ENCODE results near the gene RAPH1. TPM values are rescaled to one million over a fixed set of nuclear protein-coding genes. Genes with fewer than 3 reads are reported as not detected.

RAPH1 gene
- total and polyA plus RNA-seq, 9 of the 15 experiments (the other 6 are each of a cell fraction or from before 2014, with no cell fraction given): 0.07 to 0.71 (median 0.27) TPM

DNA sequence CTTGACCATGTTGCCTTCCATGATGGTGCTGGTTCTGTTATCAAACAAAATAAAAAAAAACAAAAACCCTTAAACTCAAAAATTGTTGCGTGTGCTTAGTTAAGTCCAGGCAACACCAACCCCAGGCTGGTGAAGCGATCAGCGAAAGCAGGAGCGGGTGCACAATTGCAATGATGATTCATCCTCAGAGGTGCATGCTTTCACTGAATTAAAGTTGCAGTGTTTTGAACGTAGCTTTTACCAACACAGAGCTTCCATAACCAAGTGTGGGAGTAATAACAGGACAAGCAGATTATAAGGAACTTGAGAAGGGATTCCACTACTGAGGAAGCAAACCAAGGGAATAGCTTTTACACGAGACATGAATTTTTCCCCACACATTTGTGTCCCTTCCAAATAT, 39.7 kb upstream of the RAPH1 start:
- ChIA-PET CTCF (ENCODE audit: low intra/inter-chr PET ratio) (no interaction called here), POLR2A (no interaction called here)
- Histone ChIP-seq H3K36me3 (ENCODE audit: control insufficient read depth, insufficient read depth, low read length) (no peaks in the 10 kb centered on the region), H3K4me3 (no peak overlapping the region), H2AFZ (ENCODE audit: low read depth, low read length) (no peak overlapping the region), H3K27me3 (ENCODE audit: control insufficient read depth in 2 of 2, insufficient read depth in 2 of 2, low read length in 2 of 2) (no peaks in the 10 kb centered on the region), H3K9me1 (ENCODE audit: control insufficient read depth, insufficient read depth, low read length) (no peaks in the 10 kb centered on the region), H4K20me1 (replicated peaks; ENCODE audit: control insufficient read depth, insufficient read depth, low read length) (no peaks in the 10 kb centered on the region), H3K27ac (ENCODE audit: extremely low read depth, low read depth, low read length) (no peak overlapping the region), H3K4me1 (replicated peaks in 1 of 2; ENCODE audit: control insufficient read depth in 2 of 2, insufficient read depth in 2 of 2, low read length in 2 of 2) (no peaks in the 10 kb centered on the region), H3K9me3 (replicated peaks; ENCODE audit: control insufficient read depth, insufficient read depth, low read depth, low read length) (no peaks in the 10 kb centered on the region), H3K79me2 (ENCODE audit: control insufficient read depth, insufficient read depth, low read length) (no peaks in the 10 kb centered on the region), H3K9ac (ENCODE audit: insufficient read depth in 1 of 2, low read depth in 2 of 2, low read length in 2 of 2) (no peak overlapping the region), H3K4me2 (ENCODE audit: insufficient read depth, low read length) (no peak overlapping the region)
- intact Hi-C loops (cut with micrococcal nuclease) (no loop called here), in situ Hi-C loops (cut with MboI) (no loop called here)
- BruUV-seq (replicated peaks): no TSS peak
- ATAC-seq (no peak), DNase-seq (ENCODE audit: extremely low read depth in 1 of 4, low spot score in 3 of 4) (no peak), FAIRE-seq (no peak)
- no peak for TF ChIP-seq TARDBP (IDR thresholded peaks at IDR 0.05)
- TF ChIP-seq, protein P1, sequence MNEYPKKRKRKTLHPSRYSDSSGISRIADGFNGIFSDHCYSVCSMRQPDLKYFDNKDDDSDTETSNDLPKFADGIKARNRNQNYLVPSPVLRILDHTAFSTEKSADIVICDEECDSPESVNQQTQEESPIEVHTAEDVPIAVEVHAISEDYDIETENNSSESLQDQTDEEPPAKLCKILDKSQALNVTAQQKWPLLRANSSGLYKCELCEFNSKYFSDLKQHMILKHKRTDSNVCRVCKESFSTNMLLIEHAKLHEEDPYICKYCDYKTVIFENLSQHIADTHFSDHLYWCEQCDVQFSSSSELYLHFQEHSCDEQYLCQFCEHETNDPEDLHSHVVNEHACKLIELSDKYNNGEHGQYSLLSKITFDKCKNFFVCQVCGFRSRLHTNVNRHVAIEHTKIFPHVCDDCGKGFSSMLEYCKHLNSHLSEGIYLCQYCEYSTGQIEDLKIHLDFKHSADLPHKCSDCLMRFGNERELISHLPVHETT (CRISPR knock-in tag; conservative IDR thresholded peaks at IDR 0.05 in 1 of 2, IDR thresholded peaks at IDR 0.05 in 1 of 2): no peak
- no peak for TF ChIP-seq TCF3 (CRISPR knock-in tag; IDR thresholded peaks at IDR 0.05)
- no peak for TF ChIP-seq ZNF668 (CRISPR knock-in tag; IDR thresholded peaks at IDR 0.05)
- TF ChIP-seq, protein P2, sequence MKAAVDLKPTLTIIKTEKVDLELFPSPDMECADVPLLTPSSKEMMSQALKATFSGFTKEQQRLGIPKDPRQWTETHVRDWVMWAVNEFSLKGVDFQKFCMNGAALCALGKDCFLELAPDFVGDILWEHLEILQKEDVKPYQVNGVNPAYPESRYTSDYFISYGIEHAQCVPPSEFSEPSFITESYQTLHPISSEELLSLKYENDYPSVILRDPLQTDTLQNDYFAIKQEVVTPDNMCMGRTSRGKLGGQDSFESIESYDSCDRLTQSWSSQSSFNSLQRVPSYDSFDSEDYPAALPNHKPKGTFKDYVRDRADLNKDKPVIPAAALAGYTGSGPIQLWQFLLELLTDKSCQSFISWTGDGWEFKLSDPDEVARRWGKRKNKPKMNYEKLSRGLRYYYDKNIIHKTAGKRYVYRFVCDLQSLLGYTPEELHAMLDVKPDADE (conservative IDR thresholded peaks at IDR 0.05; ENCODE audit: control insufficient read depth, low read depth, low read length): no peak
- no peak for TF ChIP-seq SOX6 (IDR thresholded peaks at IDR 0.05)
- TF ChIP-seq ZNF134 (CRISPR knock-in tag; conservative IDR thresholded peaks at IDR 0.05): no peak
- TF ChIP-seq, protein P3, sequence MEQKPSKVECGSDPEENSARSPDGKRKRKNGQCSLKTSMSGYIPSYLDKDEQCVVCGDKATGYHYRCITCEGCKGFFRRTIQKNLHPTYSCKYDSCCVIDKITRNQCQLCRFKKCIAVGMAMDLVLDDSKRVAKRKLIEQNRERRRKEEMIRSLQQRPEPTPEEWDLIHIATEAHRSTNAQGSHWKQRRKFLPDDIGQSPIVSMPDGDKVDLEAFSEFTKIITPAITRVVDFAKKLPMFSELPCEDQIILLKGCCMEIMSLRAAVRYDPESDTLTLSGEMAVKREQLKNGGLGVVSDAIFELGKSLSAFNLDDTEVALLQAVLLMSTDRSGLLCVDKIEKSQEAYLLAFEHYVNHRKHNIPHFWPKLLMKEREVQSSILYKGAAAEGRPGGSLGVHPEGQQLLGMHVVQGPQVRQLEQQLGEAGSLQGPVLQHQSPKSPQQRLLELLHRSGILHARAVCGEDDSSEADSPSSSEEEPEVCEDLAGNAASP (IDR thresholded peaks at IDR 0.05): no peak
- no peak for TF ChIP-seq MAZ (CRISPR knock-in tag; conservative IDR thresholded peaks at IDR 0.05 in 1 of 2, IDR thresholded peaks at IDR 0.05 in 1 of 2)
- WGBS (ENCODE audit: insufficient coverage, low coverage, missing lambda C conversion rate): 5% methylated on average over 6 of the region's 6 CpGs

All from K562 (cell line).